Fibroblast of mammary gland (primary cell): ENCODE measurements around the gene AFF2.

Experiments
- DNase-seq: peaks from one replicate; pipeline ENCODE4 v3.0.0-alpha.2; 2010; ENCODE audit warnings: low read depth
- H3K4me3 ChIP-seq: 2 replicates; pipeline ENCODE4 v1.5.1; 2011; ENCODE audit warnings: low read depth, mild to moderate bottlenecking, low read length, moderate library complexity; ENCODE audit not compliant: control insufficient read depth
- TF ChIP-seq, protein P1 (sequence below): conservative IDR thresholded peaks from 2 replicates; pipeline ENCODE4 v1.5.1; 2011; ENCODE audit warnings: low read depth, low read length, inconsistent platforms; ENCODE audit not compliant: control insufficient read depth, insufficient read depth

Gene AFF2

GRCh38 chrX:148633218-148633908 is 132.9 kb downstream of the AFF2 start:
- DNase-seq = no peak
- TF ChIP-seq, protein P1, sequence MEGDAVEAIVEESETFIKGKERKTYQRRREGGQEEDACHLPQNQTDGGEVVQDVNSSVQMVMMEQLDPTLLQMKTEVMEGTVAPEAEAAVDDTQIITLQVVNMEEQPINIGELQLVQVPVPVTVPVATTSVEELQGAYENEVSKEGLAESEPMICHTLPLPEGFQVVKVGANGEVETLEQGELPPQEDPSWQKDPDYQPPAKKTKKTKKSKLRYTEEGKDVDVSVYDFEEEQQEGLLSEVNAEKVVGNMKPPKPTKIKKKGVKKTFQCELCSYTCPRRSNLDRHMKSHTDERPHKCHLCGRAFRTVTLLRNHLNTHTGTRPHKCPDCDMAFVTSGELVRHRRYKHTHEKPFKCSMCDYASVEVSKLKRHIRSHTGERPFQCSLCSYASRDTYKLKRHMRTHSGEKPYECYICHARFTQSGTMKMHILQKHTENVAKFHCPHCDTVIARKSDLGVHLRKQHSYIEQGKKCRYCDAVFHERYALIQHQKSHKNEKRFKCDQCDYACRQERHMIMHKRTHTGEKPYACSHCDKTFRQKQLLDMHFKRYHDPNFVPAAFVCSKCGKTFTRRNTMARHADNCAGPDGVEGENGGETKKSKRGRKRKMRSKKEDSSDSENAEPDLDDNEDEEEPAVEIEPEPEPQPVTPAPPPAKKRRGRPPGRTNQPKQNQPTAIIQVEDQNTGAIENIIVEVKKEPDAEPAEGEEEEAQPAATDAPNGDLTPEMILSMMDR = no peak
- H3K4me3 ChIP-seq = no peak overlapping the region

DNA sequence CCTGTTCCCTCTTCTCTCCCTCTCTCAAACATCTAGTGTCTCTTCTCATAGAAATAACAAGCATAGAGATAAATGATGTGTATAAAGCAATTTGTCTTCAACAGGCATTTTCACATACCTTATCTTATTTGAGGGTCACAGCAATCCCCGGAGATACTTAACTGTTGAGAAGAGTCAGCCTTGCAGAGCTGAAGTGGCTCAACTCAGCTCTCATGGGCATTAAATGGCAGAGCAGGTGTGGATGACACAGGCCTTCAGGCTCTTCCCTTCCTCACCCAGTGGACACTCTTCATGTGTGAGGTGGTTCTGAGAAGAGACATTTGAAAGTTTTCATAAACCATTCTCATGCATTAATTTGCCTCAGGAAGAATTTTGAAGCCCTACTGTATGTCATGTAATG is 134.2 kb downstream of the AFF2 start:
- H3K4me3 ChIP-seq = no peak overlapping the region
- DNase-seq = no peak
- TF ChIP-seq, protein P1 = no peak

DNA sequence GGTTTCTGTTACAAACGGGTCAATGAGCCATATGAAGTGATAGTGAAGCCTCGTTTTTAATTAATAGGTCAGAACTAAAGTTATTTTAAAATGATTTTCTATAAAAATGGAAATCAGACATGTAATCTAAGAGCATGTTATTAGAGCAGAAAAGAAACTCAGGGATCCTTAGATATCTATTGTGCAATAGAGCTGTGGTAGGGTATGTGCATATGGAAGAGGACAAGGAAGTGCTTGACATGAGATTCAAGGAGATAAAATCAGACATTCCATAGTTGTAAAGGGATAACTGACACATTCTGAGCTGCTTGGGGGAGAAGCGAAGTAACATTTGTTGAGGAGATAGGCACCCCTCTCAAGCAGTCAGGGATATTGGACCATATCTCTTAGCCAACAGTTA is 143.0 kb downstream of the AFF2 start:
- no peak for DNase-seq
- TF ChIP-seq, protein P1 = no peak
- H3K4me3 ChIP-seq = no peak overlapping the region

DNA sequence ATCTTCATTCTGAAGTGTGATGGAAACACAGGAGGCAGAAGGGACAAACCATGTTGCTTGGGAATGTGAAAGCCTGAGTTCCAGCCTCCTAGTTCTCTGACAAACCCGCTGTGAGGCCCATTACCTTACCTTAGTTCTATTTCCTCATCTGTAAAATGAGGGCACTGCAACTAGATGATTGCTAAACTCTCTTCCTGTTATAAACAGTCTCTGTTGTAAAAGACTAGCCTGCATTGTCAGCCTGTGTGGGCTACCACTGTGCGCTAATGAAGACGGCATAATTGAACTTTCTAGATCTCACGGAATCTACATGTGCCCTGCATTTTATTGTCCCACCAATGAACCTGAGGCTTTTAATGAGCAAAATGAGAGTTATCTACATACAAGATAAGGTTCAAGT is 147.2 kb downstream of the AFF2 start:
- TF ChIP-seq, protein P1 = no peak
- H3K4me3 ChIP-seq = no peak overlapping the region
- DNase-seq = no peak

DNA sequence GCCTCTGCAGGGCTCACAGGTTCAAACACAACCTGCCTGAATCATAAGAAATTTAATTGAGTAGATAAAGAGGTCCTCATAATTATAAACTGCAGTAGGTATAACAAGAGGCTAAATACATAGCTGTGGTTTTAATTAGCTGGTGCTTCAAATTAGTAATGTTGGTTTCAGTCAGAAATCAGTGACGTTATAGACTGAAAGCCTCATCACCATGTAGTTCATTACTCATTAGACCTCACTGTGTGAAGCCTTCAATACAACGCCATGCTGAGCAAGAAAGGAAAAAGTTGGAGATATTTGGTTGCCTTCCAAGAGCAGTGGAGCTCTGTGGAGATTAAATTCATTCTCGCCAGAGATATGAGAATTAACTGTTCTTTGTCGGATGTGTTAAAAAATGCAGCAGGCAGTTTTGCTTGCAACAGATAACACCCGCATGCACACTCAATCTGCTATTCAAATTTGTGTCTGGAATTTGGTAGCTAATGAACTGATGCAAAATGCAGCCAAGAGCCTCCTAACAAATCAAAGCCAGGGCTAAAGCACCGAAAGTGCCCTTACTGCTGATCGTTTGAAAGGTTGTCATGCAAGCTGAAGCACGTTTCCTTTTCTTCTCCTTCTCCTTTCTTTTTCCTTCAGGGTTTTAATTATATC is 148.9 kb downstream of the AFF2 start:
- no peak for DNase-seq
- TF ChIP-seq, protein P1 = no peak
- no peak overlapping the region for H3K4me3 ChIP-seq

DNA sequence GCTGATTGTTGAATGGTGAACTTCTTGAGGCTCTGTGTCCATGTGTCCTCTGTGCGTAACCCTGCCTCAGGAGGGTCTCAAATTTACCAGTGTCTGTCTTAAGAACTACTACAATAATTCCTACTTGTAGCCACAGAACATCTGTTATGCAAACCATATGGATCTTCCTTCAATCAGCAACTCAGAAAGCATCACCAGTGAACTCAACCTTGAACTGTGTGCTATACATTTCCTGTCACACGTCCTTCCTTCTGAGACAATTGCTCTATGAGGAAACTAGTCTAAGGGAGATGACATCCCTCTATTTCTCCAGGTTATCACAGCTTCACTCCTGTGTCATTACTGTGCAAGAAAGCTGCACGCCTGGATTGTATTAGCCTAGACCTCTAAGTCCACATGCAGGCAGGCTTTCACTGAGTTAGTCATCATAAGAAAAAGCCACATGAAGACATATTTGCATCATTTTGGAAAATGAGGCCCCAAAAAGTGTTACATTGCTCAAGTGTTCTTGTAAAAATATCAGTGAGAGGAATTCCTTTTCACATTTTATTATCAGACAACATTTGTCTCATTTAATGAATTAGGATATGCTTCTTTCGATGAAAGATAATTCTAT is 157.8 kb downstream of the AFF2 start:
- DNase-seq = peak; percentile 11
- H3K4me3 ChIP-seq = no peak overlapping the region
- TF ChIP-seq, protein P1 = no peak

- DNase-seq = peak; percentile 7
- TF ChIP-seq, protein P1 = no peak
- no peak overlapping the region for H3K4me3 ChIP-seq
Measured at GRCh38 chrX:148659481-148659880, 159.1 kb downstream of the AFF2 start.
